Measurements from ENCODE around the gene PARD3B.

PARD3B gene

GRCh38 chr2:205261516-205262020 is 716.3 kb downstream of the PARD3B start:
- DNase-seq (ENCODE audit: low read depth in 2 of 2): no peak

- no peak for DNase-seq (ENCODE audit: low read depth in 2 of 2)
These were observed 722.0 kb downstream of the PARD3B start for GRCh38 chr2:205267323-205267722.

GRCh38 chr2:205270689-205271088 is 725.4 kb downstream of the PARD3B start:
- no peak for DNase-seq (ENCODE audit: low read depth in 2 of 2)

DNA sequence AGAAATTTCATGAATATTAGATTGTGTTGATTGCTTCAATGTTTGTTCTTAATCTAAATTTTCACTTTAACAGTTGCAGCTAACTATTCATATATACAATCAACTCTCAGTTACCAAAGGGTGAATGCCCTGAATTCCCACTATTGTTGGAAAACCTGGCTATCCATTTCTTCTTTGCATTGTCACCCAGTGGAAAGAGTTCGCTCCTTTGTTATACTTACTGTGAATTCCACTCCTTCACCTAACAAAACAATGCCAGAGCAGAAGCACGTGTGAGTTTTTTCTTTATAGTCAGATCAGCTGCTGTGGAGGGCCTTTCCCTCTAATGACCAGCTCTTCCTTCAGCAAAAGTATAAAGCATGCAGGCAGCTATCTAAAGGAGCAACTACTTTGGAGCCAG is 727.9 kb downstream of the PARD3B start:
- DNase-seq (ENCODE audit: low read depth in 2 of 2): no peak

DNA sequence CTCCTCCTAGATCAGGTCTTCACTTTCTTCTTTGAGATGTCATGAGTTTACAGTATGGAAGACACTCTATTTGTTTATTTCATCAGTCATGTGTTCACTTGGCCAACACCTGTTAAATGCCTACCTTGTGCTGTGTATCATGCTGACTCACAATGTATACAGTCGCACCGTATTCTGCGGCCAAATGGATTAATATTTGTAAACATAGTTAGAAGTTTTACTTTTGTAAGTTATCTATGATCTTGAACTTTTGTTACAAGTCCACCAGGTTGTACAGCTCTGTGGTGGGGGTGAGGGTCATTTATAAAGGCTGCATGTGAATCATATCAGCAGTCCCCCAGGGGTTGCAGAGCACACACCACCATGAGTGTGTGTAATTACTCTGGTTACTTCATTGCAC is 728.4 kb downstream of the PARD3B start:
- DNase-seq (ENCODE audit: low read depth in 2 of 2): no peak

DNA sequence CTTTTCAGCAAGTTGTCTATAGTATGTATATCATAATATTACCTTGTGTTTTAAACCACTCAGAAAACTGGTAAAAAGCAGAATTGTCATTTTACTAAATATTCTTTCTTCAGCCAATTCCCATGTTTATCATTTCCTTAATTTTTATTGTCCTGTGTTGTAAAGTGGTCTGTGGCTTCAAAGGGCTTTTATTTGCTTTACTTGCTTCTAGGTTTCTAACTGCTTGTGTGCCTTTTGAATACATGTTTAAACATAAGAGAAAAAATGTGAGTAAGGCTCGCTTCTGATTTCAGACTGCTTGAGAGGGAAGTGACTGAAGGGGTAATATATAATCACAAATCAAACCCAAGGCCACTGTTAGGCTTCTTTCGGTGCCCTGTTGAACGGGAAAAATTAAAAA is 729.5 kb downstream of the PARD3B start:
- no peak for DNase-seq (ENCODE audit: low read depth in 2 of 2)

DNA sequence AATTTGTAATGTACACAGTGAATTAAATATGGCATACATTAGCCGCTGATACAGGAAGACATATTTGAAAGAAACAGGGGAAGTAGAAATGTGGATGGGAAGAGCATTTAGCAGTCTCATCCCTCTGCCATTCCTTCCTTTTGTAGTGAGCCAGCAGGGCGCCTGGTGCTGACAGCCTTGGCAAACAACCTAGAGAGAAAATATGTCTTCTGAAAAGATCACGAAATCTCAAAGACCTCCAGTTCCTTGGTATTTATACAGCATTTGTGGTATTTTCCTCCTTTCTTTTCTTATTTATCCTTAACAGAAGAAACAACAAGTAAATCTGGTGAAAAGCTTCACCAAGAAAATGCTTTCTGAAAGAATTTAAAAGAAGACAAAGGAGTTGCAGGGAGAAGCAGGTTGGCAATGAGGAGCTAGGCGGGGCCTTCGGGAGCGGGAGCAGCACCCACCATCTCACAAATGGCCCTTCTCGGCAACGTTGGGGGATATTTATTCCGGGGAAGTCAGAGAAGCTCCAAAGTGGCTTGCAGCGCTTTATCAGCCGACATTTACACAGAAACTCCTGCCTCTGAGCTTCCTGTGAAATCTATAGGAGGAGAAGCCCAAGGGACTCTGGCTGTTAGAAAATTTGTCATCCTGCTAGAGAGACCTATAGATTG is 731.0 kb downstream of the PARD3B start:
- DNase-seq (ENCODE audit: low read depth in 2 of 2): no peak

GRCh38 chr2:205280596-205281236 is 735.4 kb downstream of the PARD3B start:
- no peak for DNase-seq (ENCODE audit: low read depth in 2 of 2)

DNA sequence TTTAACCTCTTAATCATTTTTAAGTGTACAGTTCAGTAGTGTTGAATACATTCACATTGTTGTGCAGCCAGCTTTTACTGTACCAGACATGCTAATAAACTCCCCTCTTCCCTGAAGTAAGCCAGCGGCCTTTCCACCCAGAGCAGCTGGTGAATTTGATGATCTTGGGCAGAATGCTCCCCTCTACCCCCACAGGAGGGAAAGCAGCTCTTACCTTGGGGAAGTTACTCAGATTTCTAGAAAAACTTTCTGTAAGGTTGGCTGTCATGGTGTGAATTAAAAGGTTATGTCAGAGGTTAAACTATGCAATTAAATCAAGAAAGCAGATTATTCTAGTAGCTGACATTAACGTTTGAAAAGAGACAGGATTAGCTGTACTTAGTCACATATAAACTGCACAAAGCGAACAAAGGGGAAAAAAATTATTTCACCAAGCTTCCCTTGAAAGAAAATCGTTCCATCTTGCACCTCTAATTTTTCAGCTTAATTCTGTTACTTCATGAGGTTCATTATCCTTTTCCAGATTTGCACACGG is 738.5 kb downstream of the PARD3B start:
- no peak for DNase-seq (ENCODE audit: low read depth in 2 of 2)

GRCh38 chr2:205284334-205284733 is 739.1 kb downstream of the PARD3B start:
- DNase-seq (ENCODE audit: low read depth in 2 of 2): no peak

- no peak for DNase-seq (ENCODE audit: low read depth in 2 of 2)
These were observed 742.0 kb downstream of the PARD3B start for GRCh38 chr2:205287316-205287715.

GRCh38 chr2:205288686-205289085 is 743.4 kb downstream of the PARD3B start:
- no peak for DNase-seq (ENCODE audit: low read depth in 2 of 2)

DNA sequence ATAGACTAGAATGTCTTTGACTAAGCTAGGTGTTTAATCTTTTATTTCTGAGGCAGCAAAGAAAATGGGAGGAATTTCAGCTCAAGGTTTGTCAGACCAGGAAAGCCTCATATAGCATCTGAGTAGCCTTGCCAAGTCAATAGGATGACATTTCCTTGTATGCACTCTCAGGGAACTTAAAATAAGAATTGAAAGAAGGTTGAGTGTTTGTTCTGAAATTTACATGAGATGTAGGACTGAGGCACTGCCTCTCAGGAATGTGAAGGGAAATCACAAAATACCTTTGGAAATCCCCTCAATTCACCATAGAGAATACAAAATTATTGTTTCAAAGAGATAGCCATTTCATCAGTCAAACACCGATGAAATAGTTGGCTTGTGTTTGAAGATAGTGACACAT is 745.0 kb downstream of the PARD3B start:
- no peak for DNase-seq (ENCODE audit: low read depth in 2 of 2)

GRCh38 chr2:205292665-205293295 is 747.5 kb downstream of the PARD3B start:
- no peak for DNase-seq (ENCODE audit: low read depth in 2 of 2)

GRCh38 chr2:205293559-205293958 is 748.3 kb downstream of the PARD3B start:
- DNase-seq (ENCODE audit: low read depth in 2 of 2): no peak

DNA sequence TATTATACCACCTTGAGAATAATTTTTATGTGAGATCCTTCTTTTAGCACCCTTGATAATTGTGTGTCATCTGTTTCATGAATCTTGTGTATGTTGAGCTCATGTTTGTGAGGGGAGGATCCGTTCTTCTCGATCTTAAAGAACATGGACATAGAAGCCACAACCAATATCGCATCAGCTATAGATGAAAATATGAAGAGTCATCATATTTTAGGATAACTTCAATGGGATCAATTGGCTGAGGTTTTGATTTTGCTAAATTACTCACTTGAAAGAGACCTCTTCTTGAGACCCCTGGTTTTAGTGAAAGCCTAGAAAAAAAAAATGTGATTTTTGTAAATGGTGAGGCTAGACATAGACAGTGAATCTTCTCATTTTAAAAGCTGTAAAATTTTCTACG is 751.7 kb downstream of the PARD3B start:
- no peak for DNase-seq (ENCODE audit: low read depth in 2 of 2)

DNA sequence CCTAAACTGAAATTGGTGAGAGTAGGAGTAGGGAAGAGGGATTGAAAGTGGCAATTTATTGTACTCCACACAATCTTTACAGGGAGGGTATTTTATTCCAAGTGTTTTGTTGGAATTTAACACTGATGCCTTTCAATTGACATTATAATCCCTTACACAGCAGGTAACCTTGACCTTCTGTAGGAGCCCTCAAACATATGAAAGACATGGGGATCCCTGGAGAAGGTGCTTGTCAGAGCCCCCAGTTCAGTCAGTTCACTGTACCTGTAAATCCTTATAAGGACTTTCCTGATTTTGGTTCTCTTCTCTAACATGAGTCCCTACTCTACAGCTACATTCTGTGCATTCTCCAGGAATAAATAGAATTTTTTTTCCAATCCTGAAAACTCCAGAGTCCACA is 752.1 kb downstream of the PARD3B start:
- DNase-seq (ENCODE audit: low read depth in 2 of 2): no peak

- no peak for DNase-seq (ENCODE audit: low read depth in 2 of 2)
These were observed 752.6 kb downstream of the PARD3B start for GRCh38 chr2:205297846-205298245.

- no peak for DNase-seq (ENCODE audit: low read depth in 2 of 2)
These were observed 765.9 kb downstream of the PARD3B start for GRCh38 chr2:205311201-205311600.

DNA sequence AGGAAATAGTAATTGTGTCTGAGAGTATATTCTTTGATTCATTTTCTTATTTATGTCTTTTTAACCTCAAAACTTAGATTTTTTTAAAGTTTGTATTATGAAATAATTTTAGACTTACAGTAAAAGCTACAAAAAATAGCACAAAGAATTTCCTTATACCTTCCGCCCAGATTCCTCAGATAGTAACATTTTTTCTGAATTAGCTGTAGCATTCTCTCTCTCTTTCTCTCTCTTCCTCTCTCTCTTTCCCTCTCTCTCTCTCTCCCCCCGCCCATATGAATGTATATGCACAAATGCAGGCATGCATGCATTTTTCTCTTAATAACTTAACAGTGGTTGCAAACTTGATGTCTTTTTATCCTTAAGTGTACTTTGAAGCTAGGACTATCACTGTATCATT is 776.0 kb downstream of the PARD3B start:
- DNase-seq (ENCODE audit: low read depth in 2 of 2): no peak

DNA sequence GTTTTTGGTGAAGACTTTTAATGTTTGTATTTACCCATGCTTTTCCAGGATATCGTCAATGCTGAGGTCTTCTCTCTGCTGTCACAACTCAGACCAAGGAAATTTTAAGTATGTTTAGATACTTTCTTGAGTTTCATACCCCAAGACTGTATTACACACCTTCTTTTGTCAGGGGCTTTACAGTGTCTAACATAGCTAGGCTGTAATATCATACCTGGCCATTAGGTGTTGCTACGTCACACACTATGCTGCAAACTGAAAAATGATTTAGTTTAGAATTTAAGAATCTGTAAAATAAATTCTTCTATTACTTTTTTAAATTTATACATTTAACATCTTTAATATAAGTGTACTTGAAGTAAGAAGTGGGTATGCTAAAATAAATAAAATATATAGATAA is 778.7 kb downstream of the PARD3B start:
- no peak for DNase-seq (ENCODE audit: low read depth in 2 of 2)

- DNase-seq (ENCODE audit: low read depth in 2 of 2): no peak
These were observed 779.1 kb downstream of the PARD3B start for GRCh38 chr2:205324355-205324754.

DNA sequence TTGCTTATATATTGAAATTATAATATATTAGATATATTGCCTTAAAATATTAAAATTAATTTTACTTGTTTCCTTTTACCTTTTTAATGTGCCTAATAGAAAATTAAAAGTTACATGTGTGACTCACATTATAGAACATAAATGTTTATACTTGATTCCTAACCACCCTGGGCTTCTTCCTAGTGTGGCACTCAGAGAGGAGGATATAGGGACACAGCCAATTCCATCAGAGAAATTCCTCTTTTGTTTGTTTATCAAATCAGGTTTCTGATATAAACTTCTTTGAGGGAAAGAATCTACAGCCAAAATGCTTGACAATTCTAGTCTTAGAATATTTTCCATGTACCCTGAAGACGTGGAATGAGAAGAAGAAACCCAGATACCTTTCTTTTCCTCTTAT is 788.1 kb downstream of the PARD3B start:
- DNase-seq (ENCODE audit: low read depth in 2 of 2): no peak
